ENCODE measurements around the gene CALML3. TPM values are rescaled to one million over a fixed set of nuclear protein-coding genes. Genes with fewer than 3 reads are reported as not detected.

The CALML3 gene
- total and polyA plus RNA-seq, 2 of the 8 experiments (the other 6 are each of a cell fraction or from before 2014, with no cell fraction given) = not detected

- H4K8ac ChIP-seq (ENCODE audit: extremely low read depth, insufficient read depth, low read length) = no peak overlapping the region
- TF ChIP-seq GABPA (IDR thresholded peaks at IDR 0.05; ENCODE audit: borderline replicate concordance, insufficient read depth, low read length) (no peak), TCF12 (IDR thresholded peaks at IDR 0.05; ENCODE audit: low read depth, low read length) (no peak), CEBPB (IDR thresholded peaks at IDR 0.05; ENCODE audit: low read depth, low read length) (no peak), ZNF274 (IDR thresholded peaks at IDR 0.05; ENCODE audit: borderline replicate concordance, extremely low read depth, low read length) (no peak), POLR2AphosphoS5 (IDR thresholded peaks at IDR 0.05; ENCODE audit: low read depth, low read length) (no peak), KDM4A (IDR thresholded peaks at IDR 0.05; ENCODE audit: low read depth, low read length, severe bottlenecking) (no peak), MAFK (IDR thresholded peaks at IDR 0.05; ENCODE audit: low read depth, low read length) (no peak), CBX8 (IDR thresholded peaks at IDR 0.05; ENCODE audit: borderline replicate concordance, low read depth, low read length) (no peak), EP300 (IDR thresholded peaks at IDR 0.05; ENCODE audit: borderline replicate concordance in 1 of 2, low read depth in 2 of 2, low read length in 2 of 2) (no peak), RAD21 (IDR thresholded peaks at IDR 0.05 in 1 of 2, conservative IDR thresholded peaks at IDR 0.05 in 1 of 2; ENCODE audit: low read depth in 2 of 2, low read length in 2 of 2) (no peak), NANOG (IDR thresholded peaks at IDR 0.05; ENCODE audit: insufficient read depth, low read depth, low read length, poor library complexity, severe bottlenecking) (no peak), ATF2 (IDR thresholded peaks at IDR 0.05; ENCODE audit: low read length) (no peak)
These were observed 7.2 kb upstream of the CALML3 start for GRCh38 chr10:5517546-5517945.

More at GRCh38 chr10:5517546-5517945, 7.2 kb upstream of the CALML3 start:
- WGBS, 2 experiments (ENCODE audit: extremely low coverage in 1 of 2, insufficient coverage in 1 of 2, insufficient read length in 1 of 2, insufficient replicate concordance in 2 of 2, low coverage in 1 of 2, low lambda C conversion rate in 2 of 2, missing lambda C conversion rate in 1 of 2) = 87% methylated on average over 5 of the region's 5 CpGs; no CpG with 5 or more reads in 1 of the 2 experiments
- H3K9me3 ChIP-seq (ENCODE audit: insufficient read depth in 2 of 2, low read depth in 1 of 2, low read length in 1 of 2) = no peaks in the 10 kb centered on the region
- H2AFZ ChIP-seq (ENCODE audit: low read length) = no peak overlapping the region
- H2BK12ac ChIP-seq (ENCODE audit: low read depth, low read length) = no peak overlapping the region
- no peak overlapping the region for H3K56ac ChIP-seq (replicated peaks; ENCODE audit: insufficient read length, low read depth, low read length)
- H3K36me3 ChIP-seq (ENCODE audit: control insufficient read depth in 2 of 4, insufficient read depth in 4 of 4, low read length in 3 of 4) = no peaks in the 10 kb centered on the region
- H2BK20ac ChIP-seq (ENCODE audit: low read length) = no peak overlapping the region
- H2BK15ac ChIP-seq (ENCODE audit: low read length) = no peak overlapping the region
- H4K5ac ChIP-seq (ENCODE audit: insufficient read length, low read depth, low read length) = no peak overlapping the region
- no peaks in the 10 kb centered on the region for H3K23me2 ChIP-seq (ENCODE audit: low read depth, low read length)
- no peak overlapping the region for H3K18ac ChIP-seq (ENCODE audit: extremely low read depth, low read length)
- H2AK5ac ChIP-seq (ENCODE audit: low read depth, low read length) = no peak overlapping the region
- H3K27ac ChIP-seq (ENCODE audit: low read depth, low read length) = no peak overlapping the region
- no peak overlapping the region for H3K4ac ChIP-seq (replicated peaks; ENCODE audit: insufficient read length, low read depth, low read length)
- no peak overlapping the region for H3K9ac ChIP-seq (replicated peaks in 1 of 4; ENCODE audit: extremely low read depth in 1 of 4, low read depth in 3 of 4, low read length in 3 of 4)
- no peak for DNase-seq (ENCODE audit: low read depth in 1 of 2, low spot score in 2 of 2)
- H4K20me1 ChIP-seq (replicated peaks in 1 of 2; ENCODE audit: control insufficient read depth in 1 of 2, insufficient read depth in 2 of 2, low read length in 2 of 2) = no peaks in the 10 kb centered on the region
- H4K91ac ChIP-seq (replicated peaks; ENCODE audit: insufficient read length, low read length) = no peak overlapping the region
- H2BK120ac ChIP-seq (replicated peaks; ENCODE audit: low read depth, low read length) = no peak overlapping the region
- no peaks in the 10 kb centered on the region for H3K79me2 ChIP-seq (ENCODE audit: control insufficient read depth in 1 of 2, insufficient read depth in 2 of 2, low read length in 2 of 2)
- POLR2A ChIA-PET (ENCODE audit: partially characterized antibody) = no interaction called here
- CTCF ChIA-PET (ENCODE audit: partially characterized antibody) = no interaction called here
- no peak overlapping the region for H3K4me3 ChIP-seq (ENCODE audit: extremely low read depth in 1 of 4, insufficient read depth in 2 of 4, low read depth in 3 of 4, low read length in 4 of 4)
- no peaks in the 10 kb centered on the region for H3K79me1 ChIP-seq (ENCODE audit: low read depth, low read length)
- H2BK5ac ChIP-seq (ENCODE audit: low read depth, low read length) = no peak overlapping the region
- no peak overlapping the region for H3K4me2 ChIP-seq (ENCODE audit: insufficient read depth in 1 of 2, low read depth in 2 of 2, low read length in 2 of 2)
- FAIRE-seq = no peak
- H3K23ac ChIP-seq (ENCODE audit: insufficient read length) = no peak overlapping the region
- no peaks in the 10 kb centered on the region for H3K27me3 ChIP-seq (replicated peaks in 1 of 4; ENCODE audit: control insufficient read depth in 3 of 4, extremely low read depth in 1 of 4, insufficient read depth in 3 of 4, low read length in 3 of 4)
- no peak overlapping the region for H3K14ac ChIP-seq (ENCODE audit: insufficient read length)
- 0 out of 7 replicates have a peak, but pooled peaks cover 0 to 3% (median 0%) of the 10 kb centered on the region in 4 experiments for H3K4me1 ChIP-seq (replicated peaks in 1 of 4; ENCODE audit: control insufficient read depth in 3 of 4, insufficient read depth in 4 of 4, low read length in 3 of 4)

Data from H1 (cell line).